ENCODE data around the gene UBIAD1. TPM values are rescaled to one million over a fixed set of nuclear protein-coding genes. Genes with fewer than 3 reads are reported as not detected.

Gene UBIAD1
- total RNA-seq, 1 experiment from 2014 or later: 17.0 TPM

GRCh38 chr1:11309385-11309784 lies 36.4 kb downstream of the UBIAD1 start:
- no peaks in the 10 kb centered on the region for H3K9me3 Mint-ChIP-seq (ENCODE audit: unreplicated experiment)
- no TSS peak for BruUV-seq (replicated peaks)
- no peaks in the 10 kb centered on the region for H3K27me3 Mint-ChIP-seq (ENCODE audit: insufficient read depth, unreplicated experiment)
- Histone ChIP-seq H3K36me3 (ENCODE audit: control insufficient read depth, insufficient read depth, low read length) (no peaks in the 10 kb centered on the region), H3K4me1 (no peaks in the 10 kb centered on the region), H3K4me3 (ENCODE audit: low read depth, low read length) (no peak overlapping the region), H3K27me3 (replicated peaks; ENCODE audit: control insufficient read depth, insufficient read depth, low read length) (no peaks in the 10 kb centered on the region), H3K9me3 (no peaks in the 10 kb centered on the region)
- no peaks in the 10 kb centered on the region for H3K36me3 Mint-ChIP-seq (ENCODE audit: insufficient read depth, unreplicated experiment)
- ChIA-PET CTCF (no interaction called here), POLR2A (no interaction called here)
- TF ChIP-seq CTCF (IDR thresholded peaks at IDR 0.05; ENCODE audit: insufficient read depth in 1 of 2, low read depth in 1 of 2, low read length in 1 of 2, severe bottlenecking in 1 of 2, unreplicated experiment in 1 of 2): no peak
- H3K27ac Mint-ChIP-seq (ENCODE audit: unreplicated experiment): no peak overlapping the region
- H3K4me3 Mint-ChIP-seq (ENCODE audit: unreplicated experiment): no peak overlapping the region
- H3K4me1 Mint-ChIP-seq (ENCODE audit: low read depth, unreplicated experiment): peaks cover 7% of the 10 kb centered on the region
- no peak for DNase-seq
- intact Hi-C loops (cut with micrococcal nuclease; ENCODE audit: unreplicated experiment): no loop called here

- intact Hi-C loops (cut with micrococcal nuclease; ENCODE audit: unreplicated experiment): no loop called here
- Mint-ChIP-seq H3K4me1 (ENCODE audit: low read depth, unreplicated experiment) (peaks cover 7% of the 10 kb centered on the region), H3K36me3 (ENCODE audit: insufficient read depth, unreplicated experiment) (no peaks in the 10 kb centered on the region), H3K27ac (ENCODE audit: unreplicated experiment) (no peak overlapping the region), H3K9me3 (ENCODE audit: unreplicated experiment) (no peaks in the 10 kb centered on the region), H3K4me3 (ENCODE audit: unreplicated experiment) (no peak overlapping the region), H3K27me3 (ENCODE audit: insufficient read depth, unreplicated experiment) (peaks cover 2% of the 10 kb centered on the region)
- ChIA-PET POLR2A (no interaction called here), CTCF (no interaction called here)
- no peaks in the 10 kb centered on the region for H3K9me3 ChIP-seq
- no TSS peak for BruUV-seq (replicated peaks)
- H3K4me3 ChIP-seq (ENCODE audit: low read depth, low read length): no peak overlapping the region
- H3K36me3 ChIP-seq (ENCODE audit: control insufficient read depth, insufficient read depth, low read length): no peaks in the 10 kb centered on the region
- H3K4me1 ChIP-seq: no peaks in the 10 kb centered on the region
- H3K27me3 ChIP-seq (replicated peaks; ENCODE audit: control insufficient read depth, insufficient read depth, low read length): no peaks in the 10 kb centered on the region
- no peak for TF ChIP-seq CTCF (IDR thresholded peaks at IDR 0.05; ENCODE audit: insufficient read depth in 1 of 2, low read depth in 1 of 2, low read length in 1 of 2, severe bottlenecking in 1 of 2, unreplicated experiment in 1 of 2)
- no peak for DNase-seq
These were observed 39.1 kb downstream of the UBIAD1 start for GRCh38 chr1:11311816-11312755.

- H3K27me3 Mint-ChIP-seq (ENCODE audit: insufficient read depth, unreplicated experiment): peaks cover 2% of the 10 kb centered on the region
- Histone ChIP-seq H3K27me3 (replicated peaks; ENCODE audit: control insufficient read depth, insufficient read depth, low read length) (no peaks in the 10 kb centered on the region), H3K9me3 (no peaks in the 10 kb centered on the region), H3K4me1 (no peaks in the 10 kb centered on the region), H3K4me3 (ENCODE audit: low read depth, low read length) (no peak overlapping the region), H3K36me3 (ENCODE audit: control insufficient read depth, insufficient read depth, low read length) (no peaks in the 10 kb centered on the region)
- POLR2A ChIA-PET: no interaction called here
- intact Hi-C loops (cut with micrococcal nuclease; ENCODE audit: unreplicated experiment): no loop called here
- H3K27ac Mint-ChIP-seq (ENCODE audit: unreplicated experiment): no peak overlapping the region
- TF ChIP-seq CTCF (IDR thresholded peaks at IDR 0.05; ENCODE audit: insufficient read depth in 1 of 2, low read depth in 1 of 2, low read length in 1 of 2, severe bottlenecking in 1 of 2, unreplicated experiment in 1 of 2): no peak
- BruUV-seq (replicated peaks): no TSS peak
- no peak for DNase-seq
- peaks cover 7% of the 10 kb centered on the region for H3K4me1 Mint-ChIP-seq (ENCODE audit: low read depth, unreplicated experiment)
- no peaks in the 10 kb centered on the region for H3K9me3 Mint-ChIP-seq (ENCODE audit: unreplicated experiment)
- no peaks in the 10 kb centered on the region for H3K36me3 Mint-ChIP-seq (ENCODE audit: insufficient read depth, unreplicated experiment)
- H3K4me3 Mint-ChIP-seq (ENCODE audit: unreplicated experiment): no peak overlapping the region
- CTCF ChIA-PET: no interaction called here
These were observed 42.0 kb downstream of the UBIAD1 start for GRCh38 chr1:11314959-11315358.

Data from Caco-2 (cell line).